PFSK-1 (cell line): Measurements from ENCODE around the gene CCDC186.

Experiments
- POLR2AphosphoS5 ChIP-seq: IDR thresholded peaks from 2 replicates; pipeline ENCODE4 v1.6.1; 2012; ENCODE audit warnings: low read depth, mild to moderate bottlenecking, control low read depth, low read length, moderate library complexity
- REST ChIP-seq, 2 experiments: IDR thresholded peaks; 2 replicates each; pipeline versions ENCODE4 v1.6.1 to v1.8.0; 2011 to 2012; ENCODE audit warnings: low read depth in 2 of 2, low read length in 2 of 2, control low read depth in 1 of 2, inconsistent platforms in 1 of 2, mild to moderate bottlenecking in 1 of 2, moderate library complexity in 1 of 2; ENCODE audit not compliant: insufficient read depth in 1 of 2
- TAF1 ChIP-seq: IDR thresholded peaks from 2 replicates; pipeline ENCODE4 v1.6.1; 2012; ENCODE audit warnings: low read length, control low read depth, borderline replicate concordance; ENCODE audit not compliant: insufficient read depth

- TF ChIP-seq POLR2AphosphoS5 = no peak
- no peak for TF ChIP-seq TAF1
- no peak for TF ChIP-seq REST (IDR thresholded peaks at IDR 0.05; ENCODE audit: insufficient read depth in 1 of 2, low read depth in 2 of 2, low read length in 2 of 2)
Measured at GRCh38 chr10:114117728-114118127, 56.3 kb downstream of the CCDC186 start.
